NCI-H187 treated with DMSO at 0.1 percent for 48 hours (cell line): ENCODE measurements around the gene UBR7.
"Not testable (repeated sequence)": the region's sequence is repeated elsewhere in the genome, so short reads cannot be mapped to it uniquely, and the experiment has no call there.

ENCODE experiments used
- DNase-seq: peaks from one replicate; lab custom pipeline; 2025; lab: John Stamatoyannopoulos, UW

UBR7 gene, protein sequence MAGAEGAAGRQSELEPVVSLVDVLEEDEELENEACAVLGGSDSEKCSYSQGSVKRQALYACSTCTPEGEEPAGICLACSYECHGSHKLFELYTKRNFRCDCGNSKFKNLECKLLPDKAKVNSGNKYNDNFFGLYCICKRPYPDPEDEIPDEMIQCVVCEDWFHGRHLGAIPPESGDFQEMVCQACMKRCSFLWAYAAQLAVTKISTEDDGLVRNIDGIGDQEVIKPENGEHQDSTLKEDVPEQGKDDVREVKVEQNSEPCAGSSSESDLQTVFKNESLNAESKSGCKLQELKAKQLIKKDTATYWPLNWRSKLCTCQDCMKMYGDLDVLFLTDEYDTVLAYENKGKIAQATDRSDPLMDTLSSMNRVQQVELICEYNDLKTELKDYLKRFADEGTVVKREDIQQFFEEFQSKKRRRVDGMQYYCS

GRCh38 chr14:93206793-93207467, at the start of gene UBR7, which contains the start of gene GON7:
Gene UBR7, plus strand, starts transcription at chr14:93207256. Its CDS starts 36 bp downstream, at chr14:93207292.
Gene GON7, minus strand, starts transcription at chr14:93207065. Its CDS starts 28 bp downstream, at chr14:93207037.
- DNase-seq: peak; percentile 96

- not testable (repeated sequence) for DNase-seq
Observed at GRCh38 chr14:93158349-93158748, 48.7 kb upstream of the UBR7 start.

DNA sequence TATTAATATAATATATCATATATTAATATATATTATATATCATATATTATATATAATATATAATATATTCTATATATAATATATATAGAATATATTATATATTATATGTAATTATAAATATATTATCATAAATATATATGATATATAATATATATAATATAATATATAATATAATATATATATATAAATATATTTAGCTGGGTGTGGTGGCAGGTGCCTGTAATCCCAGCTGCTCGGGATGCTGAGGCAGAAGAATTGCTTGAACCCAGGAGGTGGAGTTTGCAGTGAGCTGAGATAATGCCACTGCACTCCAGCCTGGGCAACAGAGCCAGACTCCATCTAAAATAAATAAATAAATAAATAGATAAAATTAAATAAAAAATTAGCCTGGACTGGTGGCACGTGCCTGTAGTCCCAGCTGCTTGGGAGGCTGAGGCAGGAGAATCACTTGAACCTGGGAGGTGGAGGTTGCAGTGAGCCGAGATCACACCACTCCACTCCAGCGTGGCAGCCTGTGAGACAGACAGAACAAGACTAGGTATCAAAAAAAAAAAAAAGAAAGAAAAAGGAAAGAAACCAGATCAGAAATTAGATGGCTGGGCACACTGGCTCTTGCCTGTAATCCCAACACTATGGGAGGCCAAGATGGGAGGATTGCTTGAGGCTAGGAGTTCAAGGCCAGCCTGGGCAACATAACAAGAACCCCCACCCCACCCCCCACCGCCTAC, 47.3 kb upstream of the UBR7 start:
- not testable (repeated sequence) for DNase-seq

DNA sequence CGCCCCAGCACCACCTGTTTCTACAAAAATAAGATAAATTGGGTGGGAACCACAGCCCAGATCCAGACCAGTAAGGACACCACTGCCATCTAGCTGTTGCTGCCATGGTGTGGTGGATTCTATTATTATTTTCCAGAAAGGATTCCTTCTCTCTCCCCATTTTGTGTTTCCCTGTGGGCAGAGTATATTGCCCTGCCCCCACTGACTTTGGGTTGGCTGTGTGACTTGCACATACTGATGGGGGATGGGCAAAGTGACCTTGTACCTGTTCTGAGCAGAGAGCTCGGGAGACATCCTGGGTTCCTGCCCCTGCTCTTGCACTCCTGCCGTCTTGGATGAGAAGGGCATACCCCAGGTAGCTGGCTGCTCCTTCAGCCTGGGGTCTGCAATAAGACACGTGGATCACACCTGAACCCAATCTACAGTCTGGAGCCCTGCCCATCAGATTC, 46.7 kb upstream of the UBR7 start:
- no peak for DNase-seq

GRCh38 chr14:93161411-93161940, 45.6 kb upstream of the UBR7 start:
- no peak for DNase-seq

GRCh38 chr14:93163564-93163963, 43.5 kb upstream of the UBR7 start:
- DNase-seq: no peak

DNA sequence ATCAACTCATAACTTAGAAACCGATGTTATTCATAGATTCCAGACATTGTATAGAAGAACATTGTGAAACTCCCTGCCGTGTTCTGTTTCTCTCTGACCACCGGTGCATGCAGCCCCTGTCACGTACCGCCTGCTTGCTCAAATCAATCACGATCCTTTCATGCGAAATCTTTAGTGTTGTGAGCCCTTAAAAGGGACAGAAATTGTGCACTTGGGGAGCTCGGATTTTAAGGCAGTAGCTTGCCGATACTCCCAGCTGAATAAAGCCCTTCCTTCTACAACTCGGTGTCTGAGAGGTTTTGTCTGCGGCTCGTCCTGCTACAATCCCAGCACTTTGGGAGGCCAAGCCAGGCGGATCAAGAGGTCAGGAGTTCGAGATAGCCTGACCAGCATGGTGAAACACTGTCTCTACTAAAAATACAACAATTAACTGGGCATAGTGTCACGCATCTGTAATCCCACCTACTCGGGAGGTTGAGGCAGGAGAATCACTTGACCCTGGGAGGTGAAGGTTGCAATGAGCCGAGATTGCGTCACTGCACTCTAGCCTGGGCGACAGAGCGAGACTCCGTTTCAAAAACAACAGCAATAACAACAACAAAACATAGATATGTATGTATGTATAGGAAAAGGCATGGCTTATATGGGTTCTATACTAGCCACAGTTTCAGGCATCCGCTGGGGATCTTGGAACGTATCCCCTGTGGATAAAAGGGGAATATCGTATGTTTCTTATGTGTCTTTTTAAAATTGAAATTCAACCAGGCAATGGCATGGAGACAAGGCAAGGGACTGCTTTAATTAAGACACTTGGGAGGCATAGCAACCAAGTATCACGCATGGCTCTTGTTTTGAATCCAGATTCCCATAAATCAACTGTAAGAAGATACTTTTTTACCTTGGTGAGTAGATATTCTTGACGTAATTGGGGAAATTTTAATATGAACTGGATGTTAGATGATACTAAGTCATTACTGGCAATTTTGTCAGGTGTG, 41.5 kb upstream of the UBR7 start:
- not testable (repeated sequence) for DNase-seq

- not testable (repeated sequence) for DNase-seq
Observed at GRCh38 chr14:93168610-93169009, 38.4 kb upstream of the UBR7 start.

DNA sequence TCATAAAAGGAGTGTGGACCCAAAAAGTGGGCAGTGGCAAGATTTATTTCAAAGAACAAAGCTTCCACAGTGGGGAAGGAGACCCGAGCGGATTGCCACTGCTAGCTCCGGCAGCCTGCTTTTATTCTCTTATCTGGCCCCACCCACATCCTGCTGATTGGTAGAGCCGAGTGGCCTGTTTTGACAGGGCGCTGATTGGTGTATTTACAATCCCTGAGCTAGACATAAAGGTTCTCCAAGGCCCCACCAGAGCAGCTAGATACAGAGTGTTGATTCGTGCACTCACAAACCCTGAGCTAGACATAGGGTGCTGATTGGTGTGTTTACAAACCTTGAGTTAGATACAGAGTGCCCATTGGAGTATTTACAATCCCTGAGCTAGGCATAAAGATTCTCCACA, 37.4 kb upstream of the UBR7 start:
- DNase-seq: not testable (repeated sequence)

- not testable (repeated sequence) for DNase-seq
Observed at GRCh38 chr14:93170141-93170540, 36.9 kb upstream of the UBR7 start.

GRCh38 chr14:93171376-93171775, 35.7 kb upstream of the UBR7 start:
- no peak for DNase-seq

DNA sequence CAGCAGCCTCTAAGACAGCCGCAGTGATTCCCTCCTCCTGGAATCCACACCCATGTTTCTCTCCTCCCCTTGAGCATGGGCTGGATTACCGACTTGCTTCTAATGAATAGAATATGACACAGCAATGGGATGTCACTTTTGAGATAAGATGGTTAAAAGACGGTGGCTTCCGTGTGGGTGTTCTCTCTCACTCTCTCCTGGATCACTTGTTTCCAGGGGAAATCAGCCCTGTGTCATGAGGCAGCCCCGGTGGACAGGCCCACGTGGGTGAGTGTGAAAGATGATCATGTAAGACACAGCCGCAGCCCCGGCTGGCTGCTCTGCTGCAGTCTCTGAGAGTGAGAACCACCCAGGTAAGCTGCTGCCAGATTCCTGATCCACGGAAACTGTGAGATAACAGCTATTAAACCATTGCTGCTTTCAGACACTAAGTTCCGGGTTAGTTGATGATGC, 33.1 kb upstream of the UBR7 start:
- DNase-seq: no peak

GRCh38 chr14:93174731-93175130, 32.3 kb upstream of the UBR7 start:
- DNase-seq: not testable (repeated sequence)

DNA sequence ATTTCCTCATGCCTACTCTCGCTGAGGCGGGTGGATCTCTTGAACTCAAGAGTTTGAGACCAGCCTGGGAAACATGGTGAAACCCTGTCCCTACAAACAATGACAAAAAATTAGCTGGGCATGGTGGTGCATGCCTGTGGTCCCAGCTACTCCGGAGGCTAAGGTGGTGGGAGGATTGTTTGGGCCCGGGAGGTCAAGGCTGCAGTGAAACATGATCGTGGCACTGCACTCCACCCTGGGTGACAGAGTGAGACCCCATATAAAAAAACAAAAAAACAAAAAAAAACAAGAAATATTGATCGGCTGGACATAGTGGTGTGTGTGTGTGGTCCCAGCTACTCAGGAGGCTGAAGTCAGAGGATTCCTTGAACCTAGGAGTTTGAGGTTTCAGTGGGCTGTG, 31.6 kb upstream of the UBR7 start:
- DNase-seq: no peak

GRCh38 chr14:93183596-93184317, 23.3 kb upstream of the UBR7 start:
- no peak for DNase-seq

DNA sequence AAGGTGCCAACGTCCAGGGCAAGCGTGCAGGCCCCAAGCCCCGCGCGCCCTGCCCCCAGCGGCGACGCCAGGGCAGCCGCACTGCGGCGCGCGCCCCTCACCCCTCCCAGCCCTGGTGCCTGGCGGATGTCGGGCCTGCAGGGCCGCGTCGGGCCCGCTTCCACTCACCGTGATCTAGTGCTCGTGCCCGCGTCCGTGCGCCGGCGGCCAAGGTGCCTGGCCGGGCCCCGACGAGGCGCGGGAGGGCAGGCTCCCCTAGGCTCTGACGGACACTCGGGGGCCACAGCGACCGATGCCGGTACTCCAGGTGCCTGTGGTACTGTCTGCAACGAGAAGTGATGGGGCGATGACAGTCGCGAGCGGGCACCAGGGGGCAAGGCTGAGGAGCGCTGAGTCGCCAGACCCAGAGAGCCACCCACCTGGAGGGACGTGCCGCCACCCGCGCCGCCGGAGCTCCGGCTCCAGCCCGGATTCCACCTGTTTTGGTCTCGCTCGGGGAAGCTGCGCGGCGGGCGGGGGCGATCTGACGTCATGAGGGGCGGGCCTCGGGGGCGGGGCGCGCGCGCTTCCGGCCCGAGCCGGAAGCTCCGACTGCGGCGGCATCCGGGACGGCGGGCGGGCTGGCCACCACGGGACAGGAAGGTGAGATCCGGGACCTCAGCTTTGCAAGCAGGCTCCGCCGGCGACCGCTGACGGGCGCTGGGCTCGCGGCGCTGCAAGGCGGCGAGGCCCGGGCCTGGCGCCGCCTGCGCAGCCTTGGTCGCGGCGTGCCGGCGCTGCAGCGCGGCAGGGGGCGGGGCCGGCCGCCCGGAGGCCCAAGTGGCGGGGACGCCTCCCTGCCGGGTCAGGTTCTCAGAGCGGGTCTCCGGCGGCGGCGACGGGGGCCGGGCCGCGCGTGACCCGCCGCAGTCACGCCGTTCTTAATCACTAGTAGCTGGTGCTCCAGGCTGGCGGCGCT, 22.4 kb upstream of the UBR7 start, which contains the start of the genes LYSET and MOAP1:
LYSET (plus strand) TSS at position 927 of the 958 bp plus-strand sequence. CDS start 89 bp downstream, outside the sequence.
MOAP1 (minus strand) TSS at position 507 of the 958 bp plus-strand sequence. CDS start 655 bp downstream, outside the sequence.
- no peak for DNase-seq

DNA sequence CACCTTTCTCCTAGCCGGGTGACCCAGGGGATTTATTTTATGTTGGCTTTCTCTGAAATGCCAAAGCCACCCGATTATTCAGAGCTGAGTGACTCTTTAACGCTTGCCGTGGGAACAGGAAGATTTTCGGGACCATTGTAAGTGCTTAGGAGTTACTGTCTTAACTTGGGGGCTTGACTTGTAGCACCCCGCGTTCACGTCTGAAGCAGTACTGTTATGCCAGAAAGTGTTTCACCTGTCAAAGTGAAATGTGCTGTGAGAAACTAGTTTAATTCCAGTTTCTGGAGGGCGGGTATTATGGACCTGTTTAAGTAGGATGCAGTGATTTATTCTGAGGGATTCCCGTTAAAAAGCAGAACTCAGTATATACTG, 21.7 kb upstream of the UBR7 start:
- no peak for DNase-seq

GRCh38 chr14:93186466-93186865, 20.6 kb upstream of the UBR7 start:
- no peak for DNase-seq

DNA sequence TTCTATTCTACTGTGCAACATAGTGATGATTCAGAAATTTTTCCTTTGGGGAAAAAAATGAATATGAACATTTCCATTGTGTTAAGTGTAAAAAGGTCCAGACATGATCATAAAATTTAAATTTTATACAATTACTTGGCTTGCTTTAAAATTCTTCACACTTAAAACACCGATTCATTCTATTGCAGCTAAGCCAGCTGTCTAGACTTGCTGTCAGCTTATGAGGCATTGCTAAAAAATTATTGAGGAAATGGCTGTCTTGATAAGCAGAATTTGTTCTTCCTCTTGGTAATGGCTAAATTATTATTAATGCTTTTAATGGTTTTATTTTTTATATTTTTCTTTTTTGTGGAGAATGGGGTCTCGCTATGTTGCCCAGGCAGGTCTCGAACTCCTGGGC, 20.1 kb upstream of the UBR7 start:
- no peak for DNase-seq
